Body of pancreas (tissue), 4 donors: ENCODE measurements around the gene KIAA1210. TPM values are rescaled to one million over a fixed set of nuclear protein-coding genes. Genes with fewer than 3 reads are reported as not detected.

Source experiments
- ATAC-seq: fragments of 150-250 bp; one replicate; pipeline ENCODE4 v1.9.1; 2016
- DNase-seq, 4 donors: peaks; one replicate each; pipeline ENCODE4 v3.0.0-alpha.2; 2019
- H3K27ac ChIP-seq, 4 donors: fragments of 200-600 bp; sonication (generic); 1 replicate in 3 of 4; 2 replicates in 1 of 4; pipeline versions ENCODE4 v1.5.1 to v1.6.1; 2016 to 2019; ENCODE audit warnings: mild to moderate bottlenecking in 1 of 4, mixed read lengths in 1 of 4, moderate library complexity in 1 of 4
- H3K27me3 ChIP-seq, 2 donors: fragments of 200-600 bp; sonication (generic); one replicate each; pipeline ENCODE4 v1.6.0; 2016; ENCODE audit warnings: mild to moderate bottlenecking in 1 of 2
- H3K36me3 ChIP-seq, 2 donors: fragments of 200-600 bp; sonication (generic); replicated peaks in 1 of 2; 2 replicates each; pipeline ENCODE4 v1.5.1; 2016; ENCODE audit warnings: low read depth in 2 of 2; ENCODE audit not compliant: insufficient read depth in 1 of 2
- H3K4me1 ChIP-seq: fragments of 200-600 bp; sonication (generic); one replicate; pipeline ENCODE4 v1.6.0; 2016
- H3K4me3 ChIP-seq, 2 donors: fragments of 200-600 bp; sonication (generic); 1 replicate in 1 of 2; 2 replicates in 1 of 2; pipeline ENCODE4 v1.5.1; 2016 to 2019
- H3K9me3 ChIP-seq, 3 donors: fragments of 200-600 bp; sonication (generic); 1 replicate in 2 of 3; 2 replicates in 1 of 3; pipeline ENCODE4 v1.5.1; 2016
- CTCF ChIP-seq, 7 experiments: fragments of 450-650 bp in 4 of 7; fragments of 200-600 bp in 3 of 7; sonication (generic) in 3 of 7; IDR thresholded peaks; one replicate each; pipeline ENCODE4 v1.5.1; 2016 to 2019; ENCODE audit warnings: antibody characterized with exemption in 7 of 7
- POLR2A ChIP-seq, 3 donors: fragments of 450-650 bp; IDR thresholded peaks; one replicate each; pipeline ENCODE4 v1.6.1; 2016; ENCODE audit warnings: antibody characterized with exemption in 3 of 3, mild to moderate bottlenecking in 2 of 3
- WGBS, 2 donors: methylation state at CpG; one replicate each; pipeline ENCODE4 v1.1.5; 2017; 5-methylcytosine and 5-hydroxymethylcytosine counted together
- intact Hi-C: fragments of 100-400 bp; cut with DNase I; formaldehyde crosslinking; loops from one replicate; pipeline ENCODE4 v1.15.1; 2023
- total RNA-seq, 2 donors: library from RNA; depleted of rRNA; stranded (reverse); fragments of >200 nt; gene quantifications; one replicate each; pipeline ENCODE4 v1.1.0, GENCODE V29; 2016

Gene KIAA1210
- total RNA-seq, 2 donors from 2014 or later, result not detected

- Histone ChIP-seq H3K27ac (no peak overlapping the region), H3K27me3 (no peaks in the 10 kb centered on the region), H3K9me3 (no peaks in the 10 kb centered on the region), H3K4me3 (no peak overlapping the region), H3K4me1 (no peaks in the 10 kb centered on the region), H3K36me3 (no peaks in the 10 kb centered on the region)
- TF ChIP-seq POLR2A (IDR thresholded peaks at IDR 0.05), result no peak
- TF ChIP-seq CTCF (IDR thresholded peaks at IDR 0.05), result no peak
- DNase-seq (no peak), ATAC-seq (no peak)
- 69 to 82% methylated on average over 2 of the region's 2 CpGs for WGBS, 2 donors
- intact Hi-C loops, result no loop called here
Observed at GRCh38 chrX:119130911-119131310, 3.3 kb upstream of the KIAA1210 start.

GRCh38 chrX:119121341-119121740 lies 6.3 kb downstream of the KIAA1210 start:
- no peak overlapping the region for H3K27ac ChIP-seq
- no peaks in the 10 kb centered on the region for H3K27me3 ChIP-seq
- WGBS, 2 donors, result 88 to 91% methylated on average over 1 of the region's 1 CpG
- no peaks in the 10 kb centered on the region for H3K9me3 ChIP-seq
- intact Hi-C loops, result no loop called here
- TF ChIP-seq POLR2A (IDR thresholded peaks at IDR 0.05) (no peak), CTCF (IDR thresholded peaks at IDR 0.05) (no peak)
- no peaks in the 10 kb centered on the region for H3K36me3 ChIP-seq
- no peaks in the 10 kb centered on the region for H3K4me1 ChIP-seq
- H3K4me3 ChIP-seq, result no peak overlapping the region
- no peak for DNase-seq
- ATAC-seq, result no peak

- no peak overlapping the region for H3K4me3 ChIP-seq
- WGBS, 2 donors, result 6 to 16% methylated on average over 5 to 6 of the region's 6 CpGs
- no peak overlapping the region for H3K27ac ChIP-seq
- intact Hi-C loops, result no loop called here
- H3K4me1 ChIP-seq, result no peaks in the 10 kb centered on the region
- TF ChIP-seq POLR2A (IDR thresholded peaks at IDR 0.05) (no peak), CTCF (IDR thresholded peaks at IDR 0.05) (peak in 6 of 7 experiments; percentile 38 to 60 (median 54))
- H3K9me3 ChIP-seq, result no peaks in the 10 kb centered on the region
- H3K27me3 ChIP-seq, result no peaks in the 10 kb centered on the region
- H3K36me3 ChIP-seq, result no peaks in the 10 kb centered on the region
- ATAC-seq, result no peak
- DNase-seq, result peak; percentile 16 to 58 (median 25)
Observed at GRCh38 chrX:119118780-119119395, 8.7 kb downstream of the KIAA1210 start.

- Histone ChIP-seq H3K4me1 (no peaks in the 10 kb centered on the region), H3K9me3 (no peaks in the 10 kb centered on the region), H3K27ac (no peak overlapping the region), H3K36me3 (no peaks in the 10 kb centered on the region), H3K4me3 (no peak overlapping the region), H3K27me3 (no peaks in the 10 kb centered on the region)
- intact Hi-C loops, result no loop called here
- ATAC-seq (no peak), DNase-seq (no peak)
- TF ChIP-seq CTCF (IDR thresholded peaks at IDR 0.05), result no peak
- no peak for TF ChIP-seq POLR2A (IDR thresholded peaks at IDR 0.05)
Observed at GRCh38 chrX:119107206-119107605, 20.4 kb downstream of the KIAA1210 start.

GRCh38 chrX:119105826-119106225 lies 21.8 kb downstream of the KIAA1210 start:
- H3K27ac ChIP-seq, result no peak overlapping the region
- no peaks in the 10 kb centered on the region for H3K9me3 ChIP-seq
- H3K36me3 ChIP-seq, result no peaks in the 10 kb centered on the region
- no peak for TF ChIP-seq POLR2A (IDR thresholded peaks at IDR 0.05)
- ATAC-seq (no peak), DNase-seq (no peak)
- no peak overlapping the region for H3K4me3 ChIP-seq
- intact Hi-C loops, result no loop called here
- no peaks in the 10 kb centered on the region for H3K4me1 ChIP-seq
- no peaks in the 10 kb centered on the region for H3K27me3 ChIP-seq
